Testis (tissue), 2 donors: Measurements from ENCODE around the gene DUSP22.

Experiments
- POLR2A ChIP-seq: fragments of 450-650 bp; IDR thresholded peaks from one replicate; pipeline ENCODE4 v1.6.1; 2017; ENCODE audit warnings: antibody characterized with exemption, mild to moderate bottlenecking, moderate library complexity
- TF ChIP-seq, protein P1 (sequence below), 3 experiments: fragments of 450-650 bp in 2 of 3; fragments of 200-600 bp in 1 of 3; sonication (generic) in 1 of 3; IDR thresholded peaks; one replicate each; pipeline ENCODE4 v1.5.1; 2016 to 2019; ENCODE audit warnings: antibody characterized with exemption in 3 of 3, mild to moderate bottlenecking in 2 of 3, moderate library complexity in 1 of 3

GRCh38 chr6:303948-304558 lies 11.8 kb downstream of the DUSP22 start:
- TF ChIP-seq, protein P1, sequence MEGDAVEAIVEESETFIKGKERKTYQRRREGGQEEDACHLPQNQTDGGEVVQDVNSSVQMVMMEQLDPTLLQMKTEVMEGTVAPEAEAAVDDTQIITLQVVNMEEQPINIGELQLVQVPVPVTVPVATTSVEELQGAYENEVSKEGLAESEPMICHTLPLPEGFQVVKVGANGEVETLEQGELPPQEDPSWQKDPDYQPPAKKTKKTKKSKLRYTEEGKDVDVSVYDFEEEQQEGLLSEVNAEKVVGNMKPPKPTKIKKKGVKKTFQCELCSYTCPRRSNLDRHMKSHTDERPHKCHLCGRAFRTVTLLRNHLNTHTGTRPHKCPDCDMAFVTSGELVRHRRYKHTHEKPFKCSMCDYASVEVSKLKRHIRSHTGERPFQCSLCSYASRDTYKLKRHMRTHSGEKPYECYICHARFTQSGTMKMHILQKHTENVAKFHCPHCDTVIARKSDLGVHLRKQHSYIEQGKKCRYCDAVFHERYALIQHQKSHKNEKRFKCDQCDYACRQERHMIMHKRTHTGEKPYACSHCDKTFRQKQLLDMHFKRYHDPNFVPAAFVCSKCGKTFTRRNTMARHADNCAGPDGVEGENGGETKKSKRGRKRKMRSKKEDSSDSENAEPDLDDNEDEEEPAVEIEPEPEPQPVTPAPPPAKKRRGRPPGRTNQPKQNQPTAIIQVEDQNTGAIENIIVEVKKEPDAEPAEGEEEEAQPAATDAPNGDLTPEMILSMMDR (IDR thresholded peaks at IDR 0.05) = no peak
- TF ChIP-seq POLR2A = no peak
